K562 (cell line): Measurements from ENCODE around the gene KISS1. TPM values are rescaled to one million over a fixed set of nuclear protein-coding genes. Genes with fewer than 3 reads are reported as not detected.

Experiments used
- ATAC-seq: fragments of 200-7000 bp; cut with Tn5 transposase; 3 replicates; pipeline ENCODE4 v1.9.1; 2020; ENCODE audit warnings: moderate library complexity
- BruUV-seq: library from RNA; stranded (reverse); fragments of 400-500 nt; replicated peaks from 2 replicates; lab custom pipeline; 2021; lab: Mats Ljungman, UMichigan
- CTCF ChIA-PET: fragments of 300-600 bp; formaldehyde crosslinking; extraction: SDS; loops from one replicate; lab custom pipeline; 2021; ENCODE audit warnings: low intra/inter-chr PET ratio; lab: Yijun Ruan, JAX
- POLR2A ChIA-PET: fragments of 300-600, 350-650 bp; sonication (Branson Sonifier 250); formaldehyde crosslinking; extraction: SDS; loops from one replicate; lab custom pipeline; 2021; ENCODE audit warnings: antibody characterized with exemption, inconsistent platforms; lab: Yijun Ruan, JAX
- DNase-seq, 4 experiments: peaks; one replicate each; pipeline versions ENCODE4 v3.0.0 to v3.0.0-alpha.2; 2011 to 2018; ENCODE audit warnings: low spot score in 3 of 4, mixed read lengths in 3 of 4; ENCODE audit errors: extremely low read depth in 1 of 4
- FAIRE-seq: peaks from 2 replicates; lab custom pipeline; 2011; peaks lifted over from hg19 to GRCh38; lab: Jason Lieb, UNC
- H2AFZ ChIP-seq: 2 replicates; pipeline ENCODE4 v1.6.0; 2011; ENCODE audit warnings: low read depth, low read length, control low read depth, inconsistent platforms
- H3K27ac ChIP-seq: fragments of 200-600 bp; 3 replicates; pipeline ENCODE4 v1.8.0; 2011; ENCODE audit warnings: low read depth, mild to moderate bottlenecking, control low read depth, inconsistent platforms, low read length, moderate library complexity, mixed read lengths; ENCODE audit errors: extremely low read depth
- H3K27me3 ChIP-seq, 2 experiments: fragments of 300-600 bp in 1 of 2; 2 replicates in 1 of 2; 3 replicates in 1 of 2; pipeline versions ENCODE4 v1.6.0 to v1.8.0; 2011; ENCODE audit warnings: inconsistent platforms in 2 of 2, low read length in 2 of 2, mild to moderate bottlenecking in 1 of 2, mixed read lengths in 1 of 2, moderate library complexity in 1 of 2; ENCODE audit not compliant: control insufficient read depth in 2 of 2, insufficient read depth in 2 of 2
- H3K36me3 ChIP-seq: fragments of 300-600 bp; 3 replicates; pipeline ENCODE4 v1.8.0; 2011; ENCODE audit warnings: mild to moderate bottlenecking, low read length, inconsistent platforms; ENCODE audit not compliant: control insufficient read depth, insufficient read depth
- H3K4me1 ChIP-seq, 2 experiments: fragments of 200-600 bp in 1 of 2; replicated peaks in 1 of 2; 2 replicates in 1 of 2; 3 replicates in 1 of 2; pipeline versions ENCODE4 v1.5.1 to v1.8.0; 2011; ENCODE audit warnings: inconsistent platforms in 2 of 2, low read length in 2 of 2, mild to moderate bottlenecking in 1 of 2, mixed read lengths in 1 of 2, moderate library complexity in 1 of 2; ENCODE audit not compliant: control insufficient read depth in 2 of 2, insufficient read depth in 2 of 2
- H3K4me2 ChIP-seq: 2 replicates; pipeline ENCODE4 v1.6.1; 2011; ENCODE audit warnings: low read length, control low read depth, inconsistent platforms, mixed read lengths; ENCODE audit not compliant: insufficient read depth
- H3K4me3 ChIP-seq: fragments of 200-600 bp; sonication (generic), shearing (Covaris generic); 2 replicates; pipeline ENCODE4 v1.5.1; 2016; ENCODE audit warnings: control low read depth, inconsistent platforms
- H3K79me2 ChIP-seq: fragments of 200-600 bp; 3 replicates; pipeline ENCODE4 v1.8.0; 2011; ENCODE audit warnings: low read length, inconsistent platforms; ENCODE audit not compliant: control insufficient read depth, insufficient read depth
- H3K9ac ChIP-seq, 2 experiments: 2 replicates each; pipeline versions ENCODE4 v1.6.0 to v1.6.1; 2011; ENCODE audit warnings: low read depth in 2 of 2, low read length in 2 of 2, control low read depth in 1 of 2, inconsistent platforms in 1 of 2, mild to moderate bottlenecking in 1 of 2, mixed read lengths in 1 of 2; ENCODE audit not compliant: insufficient read depth in 1 of 2
- H3K9me1 ChIP-seq: one replicate; pipeline ENCODE4 v1.6.0; 2011; ENCODE audit warnings: inconsistent platforms, mild to moderate bottlenecking, low read length, moderate library complexity; ENCODE audit not compliant: control insufficient read depth, insufficient read depth
- H3K9me3 ChIP-seq: replicated peaks from 2 replicates; pipeline ENCODE4 v1.5.1; 2011; ENCODE audit warnings: low read depth, low read length, inconsistent platforms; ENCODE audit not compliant: control insufficient read depth, insufficient read depth
- H4K20me1 ChIP-seq: replicated peaks from 2 replicates; pipeline ENCODE4 v1.6.1; 2011; ENCODE audit warnings: low read length, inconsistent platforms, mixed read lengths; ENCODE audit not compliant: control insufficient read depth, insufficient read depth
- EGR1 ChIP-seq: fragments of 450-650 bp; conservative IDR thresholded peaks from 2 replicates; pipeline ENCODE4 v1.6.1; 2017; ENCODE audit warnings: mild to moderate bottlenecking
- RAD51 ChIP-seq: fragments of 450-650 bp; IDR thresholded peaks from 2 replicates; pipeline ENCODE4 v1.7.1; 2016; ENCODE audit warnings: low read depth, mild to moderate bottlenecking, borderline replicate concordance
- ZNF780A ChIP-seq: fragments of 250-450 bp; sonication (Bioruptor Pico); IDR thresholded peaks from 2 replicates; pipeline ENCODE4 v1.5.0; 2021; ENCODE audit warnings: mild to moderate bottlenecking
- WGBS: fragments of 100-300 bp; shearing (Covaris generic); methylation state at CpG from one replicate; pipeline ENCODE4 v1.1.6; 2016; ENCODE audit warnings: low coverage, mixed read lengths; ENCODE audit not compliant: insufficient coverage; ENCODE audit errors: missing lambda C conversion rate; 5-methylcytosine and 5-hydroxymethylcytosine counted together
- in situ Hi-C: fragments of 300-500 bp; cut with MboI; formaldehyde crosslinking; loops from 4 replicates; pipeline ENCODE4 v1.15.0; 2018; ENCODE audit warnings: inconsistent platforms, mixed read lengths
- intact Hi-C: fragments of 100-400 bp; cut with micrococcal nuclease; formaldehyde crosslinking; loops from 2 replicates; pipeline ENCODE4 v1.14.2; 2022
- polyA plus RNA-seq, 8 experiments: library from polyadenylated mRNA; depleted of rRNA in 4 of 8; stranded (reverse) in 5 of 8; unstranded in 3 of 8; fragments of >200 nt; fragmentation: Nextera tagmentation in 2 of 8; fragmentation: Illumina TruSeq in 1 of 8; extraction: Ambion mirVana in 2 of 8; extraction: Trizol in 1 of 8; gene quantifications; 2 replicates each; pipeline versions ENCODE4 v1.2.1 to v1.2.3, GENCODE V29; 2011 to 2014; ENCODE audit warnings: inconsistent platforms in 1 of 8, missing spikeins in 1 of 8
- total RNA-seq, 7 experiments: library from RNA; depleted of rRNA in 6 of 7; stranded (reverse); fragments of >200 nt in 6 of 7; fragmentation: Illumina TruSeq in 2 of 7; extraction: Trizol in 2 of 7; gene quantifications; 2 replicates each; pipeline versions ENCODE4 v1.2.1 to v1.2.3, GENCODE V29; 2011 to 2021; ENCODE audit warnings: low replicate concordance in 1 of 7
- TF ChIP-seq, protein P1 (sequence below): IDR thresholded peaks from 2 replicates; pipeline ENCODE4 v1.6.1; 2011; ENCODE audit warnings: borderline replicate concordance, low read depth, mild to moderate bottlenecking, moderate library complexity, low read length; ENCODE audit not compliant: insufficient read depth, poor library complexity, severe bottlenecking
- TF ChIP-seq, protein P2 (sequence below): sonication (generic); formaldehyde crosslinking; IDR thresholded peaks from 2 replicates; pipeline ENCODE4 v1.9.0; 2022; ENCODE audit warnings: mild to moderate bottlenecking, missing genetic modification reagents

KISS1 gene
- total and polyA plus RNA-seq, 9 of the 15 experiments (the other 6 are each of a cell fraction or from before 2014, with no cell fraction given), result 0.31 TPM; not detected in 8

GRCh38 chr1:204149635-204150565 lies 46.4 kb downstream of the KISS1 start:
- intact Hi-C loops (no loop called here), in situ Hi-C loops (no loop called here)
- FAIRE-seq, result no peak
- Histone ChIP-seq H3K27me3 (peaks cover 13 to 54% of the 10 kb centered on the region in 2 experiments), H4K20me1 (peaks cover 19% of the 10 kb centered on the region), H3K36me3 (no peaks in the 10 kb centered on the region), H3K9me3 (no peaks in the 10 kb centered on the region), H3K4me3 (no peak overlapping the region), H3K79me2 (no peaks in the 10 kb centered on the region), H3K27ac (no peak overlapping the region), H2AFZ (no peak overlapping the region), H3K4me2 (no peak overlapping the region), H3K9ac (no peak overlapping the region), H3K4me1 (peaks cover 0 to 21% of the 10 kb centered on the region in 2 experiments; a peak in 2 of 5 replicates), H3K9me1 (peaks cover 3% of the 10 kb centered on the region)
- ChIA-PET CTCF (no interaction called here), POLR2A (interaction anchor here (0.6 kb wide), 1 partner anchor 69 kb away, joined by 3 read pairs; no protein-coding TSS in a partner anchor)
- TF ChIP-seq RAD51, result no peak
- TF ChIP-seq, protein P1, sequence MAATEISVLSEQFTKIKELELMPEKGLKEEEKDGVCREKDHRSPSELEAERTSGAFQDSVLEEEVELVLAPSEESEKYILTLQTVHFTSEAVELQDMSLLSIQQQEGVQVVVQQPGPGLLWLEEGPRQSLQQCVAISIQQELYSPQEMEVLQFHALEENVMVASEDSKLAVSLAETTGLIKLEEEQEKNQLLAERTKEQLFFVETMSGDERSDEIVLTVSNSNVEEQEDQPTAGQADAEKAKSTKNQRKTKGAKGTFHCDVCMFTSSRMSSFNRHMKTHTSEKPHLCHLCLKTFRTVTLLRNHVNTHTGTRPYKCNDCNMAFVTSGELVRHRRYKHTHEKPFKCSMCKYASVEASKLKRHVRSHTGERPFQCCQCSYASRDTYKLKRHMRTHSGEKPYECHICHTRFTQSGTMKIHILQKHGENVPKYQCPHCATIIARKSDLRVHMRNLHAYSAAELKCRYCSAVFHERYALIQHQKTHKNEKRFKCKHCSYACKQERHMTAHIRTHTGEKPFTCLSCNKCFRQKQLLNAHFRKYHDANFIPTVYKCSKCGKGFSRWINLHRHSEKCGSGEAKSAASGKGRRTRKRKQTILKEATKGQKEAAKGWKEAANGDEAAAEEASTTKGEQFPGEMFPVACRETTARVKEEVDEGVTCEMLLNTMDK, result peak; percentile 15
- TF ChIP-seq EGR1, result 0 out of 2 replicates have a peak, but pooled peaks have one; percentile 46
- TF ChIP-seq ZNF780A (CRISPR knock-in tag), result no peak
- TF ChIP-seq, protein P2, sequence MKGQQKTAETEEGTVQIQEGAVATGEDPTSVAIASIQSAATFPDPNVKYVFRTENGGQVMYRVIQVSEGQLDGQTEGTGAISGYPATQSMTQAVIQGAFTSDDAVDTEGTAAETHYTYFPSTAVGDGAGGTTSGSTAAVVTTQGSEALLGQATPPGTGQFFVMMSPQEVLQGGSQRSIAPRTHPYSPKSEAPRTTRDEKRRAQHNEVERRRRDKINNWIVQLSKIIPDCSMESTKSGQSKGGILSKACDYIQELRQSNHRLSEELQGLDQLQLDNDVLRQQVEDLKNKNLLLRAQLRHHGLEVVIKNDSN, result 0 out of 2 replicates have a peak, but pooled peaks have one; percentile 20
- WGBS, result under 1% methylated on average over 16 of the region's 16 CpGs
- no TSS peak for BruUV-seq
- ATAC-seq, result peak; percentile 40
- peak; percentile 18 to 68 (median 58) for DNase-seq
